ENCODE data around the gene BRME1. TPM values are rescaled to one million over a fixed set of nuclear protein-coding genes. Genes with fewer than 3 reads are reported as not detected.

The BRME1 gene
- total and polyA plus RNA-seq, 2 of the 13 experiments (the other 11 are each of a cell fraction or from before 2014, with no cell fraction given): 0.74 to 1.5 TPM

DNA sequence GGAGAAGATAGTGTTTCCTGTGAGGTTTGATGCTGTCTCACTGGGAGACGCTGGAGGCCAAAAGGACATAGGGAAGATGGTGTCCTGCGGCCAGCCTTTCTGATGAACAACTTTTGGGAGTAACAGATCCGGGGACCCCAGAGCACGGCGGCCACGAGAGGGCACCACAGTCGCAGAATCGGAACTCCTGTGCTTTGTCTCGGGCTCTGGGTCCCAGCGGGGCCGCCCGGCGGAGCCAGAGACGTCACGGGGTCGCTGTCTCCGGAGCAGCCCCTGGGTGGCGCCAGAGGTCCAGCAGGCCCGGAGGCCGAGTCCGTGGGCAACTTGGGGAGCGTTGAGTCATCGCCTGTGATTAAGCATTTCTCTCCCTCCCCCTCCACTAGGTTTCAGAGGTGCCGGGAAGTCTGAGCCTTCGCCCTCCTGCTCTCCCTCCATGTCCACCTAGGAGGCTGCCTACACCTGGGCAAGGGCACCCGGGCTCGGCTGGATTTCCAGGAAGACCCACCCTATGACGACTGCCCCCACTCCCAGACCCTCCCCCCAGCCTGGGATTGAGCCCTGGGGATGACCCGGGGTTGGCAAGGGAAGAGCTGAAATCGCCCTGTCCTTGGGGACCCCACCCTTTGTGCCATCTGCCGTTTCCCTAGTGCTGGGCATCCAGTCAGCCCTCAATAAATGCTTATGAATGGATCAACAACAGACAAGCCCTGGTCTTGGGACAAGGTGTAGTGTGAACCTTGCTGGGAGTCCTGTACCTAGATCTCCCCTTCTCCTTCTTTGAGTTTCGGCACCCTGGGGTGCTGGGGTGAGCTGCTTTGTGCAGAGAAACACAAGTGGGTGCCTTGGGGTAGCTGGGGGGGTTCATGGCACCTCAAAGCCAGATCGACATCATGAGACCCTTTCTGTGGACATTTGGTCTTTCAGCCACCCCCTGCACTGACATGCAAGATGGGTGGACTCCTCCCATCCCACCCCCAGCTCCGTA is 25.6 kb downstream of the BRME1 start (continued):
- no peak for TF ChIP-seq ZNF674 (CRISPR knock-in tag; IDR thresholded peaks at IDR 0.05; ENCODE audit: low read depth)
- no peak for TF ChIP-seq MEF2D (CRISPR knock-in tag; IDR thresholded peaks at IDR 0.05)
- TF ChIP-seq CCDC6 (CRISPR knock-in tag; IDR thresholded peaks at IDR 0.05): 0 out of 2 replicates have a peak, but pooled peaks have one; percentile 32
- peak; percentile 63; the same call in 1 of the 2 replicates for TF ChIP-seq TOE1 (CRISPR knock-in tag; IDR thresholded peaks at IDR 0.05)
- TF ChIP-seq, protein P1, sequence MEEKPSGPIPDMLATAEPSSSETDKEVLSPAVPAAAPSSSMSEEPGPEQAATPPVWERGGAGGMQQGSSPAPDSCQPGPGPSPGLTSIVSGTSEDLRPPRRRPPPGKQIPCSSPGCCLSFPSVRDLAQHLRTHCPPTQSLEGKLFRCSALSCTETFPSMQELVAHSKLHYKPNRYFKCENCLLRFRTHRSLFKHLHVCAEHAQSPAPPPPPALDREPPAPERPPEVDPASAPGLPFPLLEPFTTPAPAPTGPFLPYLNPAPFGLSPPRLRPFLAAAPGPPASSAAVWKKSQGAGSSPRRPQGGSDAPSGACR (CRISPR knock-in tag; IDR thresholded peaks at IDR 0.05): peak; percentile 50; the same call in 1 of the 2 replicates
- TF ChIP-seq HIC2 (CRISPR knock-in tag; IDR thresholded peaks at IDR 0.05; ENCODE audit: low read depth): peak; percentile 18; the same call in 1 of the 2 replicates
- 0 out of 2 replicates have a peak, but pooled peaks have one; percentile 42 for TF ChIP-seq TFDP1 (CRISPR knock-in tag; IDR thresholded peaks at IDR 0.05; ENCODE audit: borderline replicate concordance)
- TF ChIP-seq, protein P2, sequence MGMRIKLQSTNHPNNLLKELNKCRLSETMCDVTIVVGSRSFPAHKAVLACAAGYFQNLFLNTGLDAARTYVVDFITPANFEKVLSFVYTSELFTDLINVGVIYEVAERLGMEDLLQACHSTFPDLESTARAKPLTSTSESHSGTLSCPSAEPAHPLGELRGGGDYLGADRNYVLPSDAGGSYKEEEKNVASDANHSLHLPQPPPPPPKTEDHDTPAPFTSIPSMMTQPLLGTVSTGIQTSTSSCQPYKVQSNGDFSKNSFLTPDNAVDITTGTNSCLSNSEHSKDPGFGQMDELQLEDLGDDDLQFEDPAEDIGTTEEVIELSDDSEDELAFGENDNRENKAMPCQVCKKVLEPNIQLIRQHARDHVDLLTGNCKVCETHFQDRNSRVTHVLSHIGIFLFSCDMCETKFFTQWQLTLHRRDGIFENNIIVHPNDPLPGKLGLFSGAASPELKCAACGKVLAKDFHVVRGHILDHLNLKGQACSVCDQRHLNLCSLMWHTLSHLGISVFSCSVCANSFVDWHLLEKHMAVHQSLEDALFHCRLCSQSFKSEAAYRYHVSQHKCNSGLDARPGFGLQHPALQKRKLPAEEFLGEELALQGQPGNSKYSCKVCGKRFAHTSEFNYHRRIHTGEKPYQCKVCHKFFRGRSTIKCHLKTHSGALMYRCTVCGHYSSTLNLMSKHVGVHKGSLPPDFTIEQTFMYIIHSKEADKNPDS (CRISPR knock-in tag; IDR thresholded peaks at IDR 0.05): no peak
- peak; percentile 45; the same call in 1 of the 2 replicates for TF ChIP-seq ZNF800 (CRISPR knock-in tag; IDR thresholded peaks at IDR 0.05)
- TF ChIP-seq NR2F6 (IDR thresholded peaks at IDR 0.05): no peak
- TF ChIP-seq NR2F6 (CRISPR knock-in tag; IDR thresholded peaks at IDR 0.05): peak; percentile 38; the same call in 1 of the 2 replicates
- TF ChIP-seq KAT7 (CRISPR knock-in tag; IDR thresholded peaks at IDR 0.05; ENCODE audit: borderline replicate concordance): peak; percentile 89; the same call in 1 of the 2 replicates
- TF ChIP-seq, protein P3, sequence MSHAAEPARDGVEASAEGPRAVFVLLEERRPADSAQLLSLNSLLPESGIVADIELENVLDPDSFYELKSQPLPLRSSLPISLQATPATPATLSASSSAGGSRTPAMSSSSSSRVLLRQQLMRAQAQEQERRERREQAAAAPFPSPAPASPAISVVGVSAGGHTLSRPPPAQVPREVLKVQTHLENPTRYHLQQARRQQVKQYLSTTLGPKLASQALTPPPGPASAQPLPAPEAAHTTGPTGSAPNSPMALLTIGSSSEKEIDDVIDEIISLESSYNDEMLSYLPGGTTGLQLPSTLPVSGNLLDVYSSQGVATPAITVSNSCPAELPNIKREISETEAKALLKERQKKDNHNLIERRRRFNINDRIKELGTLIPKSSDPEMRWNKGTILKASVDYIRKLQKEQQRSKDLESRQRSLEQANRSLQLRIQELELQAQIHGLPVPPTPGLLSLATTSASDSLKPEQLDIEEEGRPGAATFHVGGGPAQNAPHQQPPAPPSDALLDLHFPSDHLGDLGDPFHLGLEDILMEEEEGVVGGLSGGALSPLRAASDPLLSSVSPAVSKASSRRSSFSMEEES (CRISPR knock-in tag; IDR thresholded peaks at IDR 0.05): peak; percentile 88
- TF ChIP-seq BATF2 (CRISPR knock-in tag; IDR thresholded peaks at IDR 0.05): no peak
- no peak for TF ChIP-seq ZNF18 (CRISPR knock-in tag; IDR thresholded peaks at IDR 0.05; ENCODE audit: insufficient replicate concordance)
